A673 (cell line): ENCODE results near the gene CSGALNACT2.

Source experiments
- EZH2 ChIP-seq: fragments of 200-600 bp; sonication (generic); IDR thresholded peaks from 2 replicates; pipeline ENCODE4 v1.6.1; 2017; ENCODE audit warnings: borderline replicate concordance, low read depth, mild to moderate bottlenecking, mixed read lengths, antibody characterized with exemption, low read length; ENCODE audit not compliant: poor library complexity, severe bottlenecking
- TF ChIP-seq, protein P1 (sequence below): fragments of 300-800, 200-600 bp; sonication (generic); conservative IDR thresholded peaks from 2 replicates; pipeline ENCODE4 v1.5.1; 2017; ENCODE audit warnings: low read depth, mild to moderate bottlenecking, antibody characterized with exemption, low read length, moderate library complexity, mixed read lengths

GRCh38 chr10:43117777-43118583 is 20.3 kb upstream of the CSGALNACT2 start:
- TF ChIP-seq, protein P1, sequence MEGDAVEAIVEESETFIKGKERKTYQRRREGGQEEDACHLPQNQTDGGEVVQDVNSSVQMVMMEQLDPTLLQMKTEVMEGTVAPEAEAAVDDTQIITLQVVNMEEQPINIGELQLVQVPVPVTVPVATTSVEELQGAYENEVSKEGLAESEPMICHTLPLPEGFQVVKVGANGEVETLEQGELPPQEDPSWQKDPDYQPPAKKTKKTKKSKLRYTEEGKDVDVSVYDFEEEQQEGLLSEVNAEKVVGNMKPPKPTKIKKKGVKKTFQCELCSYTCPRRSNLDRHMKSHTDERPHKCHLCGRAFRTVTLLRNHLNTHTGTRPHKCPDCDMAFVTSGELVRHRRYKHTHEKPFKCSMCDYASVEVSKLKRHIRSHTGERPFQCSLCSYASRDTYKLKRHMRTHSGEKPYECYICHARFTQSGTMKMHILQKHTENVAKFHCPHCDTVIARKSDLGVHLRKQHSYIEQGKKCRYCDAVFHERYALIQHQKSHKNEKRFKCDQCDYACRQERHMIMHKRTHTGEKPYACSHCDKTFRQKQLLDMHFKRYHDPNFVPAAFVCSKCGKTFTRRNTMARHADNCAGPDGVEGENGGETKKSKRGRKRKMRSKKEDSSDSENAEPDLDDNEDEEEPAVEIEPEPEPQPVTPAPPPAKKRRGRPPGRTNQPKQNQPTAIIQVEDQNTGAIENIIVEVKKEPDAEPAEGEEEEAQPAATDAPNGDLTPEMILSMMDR: no peak
- TF ChIP-seq EZH2: no peak
